Measurements from ENCODE around the gene SIGLEC11.

SIGLEC11 gene

GRCh38 chr19:49978324-49978723, 17.4 kb upstream of the SIGLEC11 start (continued):
- no peak for TF ChIP-seq POU6F1 (CRISPR knock-in tag; IDR thresholded peaks at IDR 0.05; ENCODE audit: borderline replicate concordance, low read depth)
- no peak for TF ChIP-seq TOX (CRISPR knock-in tag; IDR thresholded peaks at IDR 0.05; ENCODE audit: borderline replicate concordance)
- no peak for TF ChIP-seq PATZ1 (CRISPR knock-in tag; IDR thresholded peaks at IDR 0.05; ENCODE audit: borderline replicate concordance)
- TF ChIP-seq ARNTL (CRISPR knock-in tag; IDR thresholded peaks at IDR 0.05; ENCODE audit: borderline replicate concordance, low read depth) = no peak

GRCh38 chr19:49977881-49978280, 16.9 kb upstream of the SIGLEC11 start:
- no peak for ATAC-seq
- TF ChIP-seq CSDC2 (CRISPR knock-in tag; IDR thresholded peaks at IDR 0.05) = no peak
- TF ChIP-seq TSHZ2 (CRISPR knock-in tag; IDR thresholded peaks at IDR 0.05) = no peak
- TF ChIP-seq OSR1 (CRISPR knock-in tag; IDR thresholded peaks at IDR 0.05) = no peak
- no peak for TF ChIP-seq ZNF565 (CRISPR knock-in tag; conservative IDR thresholded peaks at IDR 0.05; ENCODE audit: low read depth)
- TF ChIP-seq POU6F1 (CRISPR knock-in tag; IDR thresholded peaks at IDR 0.05; ENCODE audit: borderline replicate concordance, low read depth) = no peak
- no peak for TF ChIP-seq BACH2 (CRISPR knock-in tag; IDR thresholded peaks at IDR 0.05; ENCODE audit: borderline replicate concordance)
- TF ChIP-seq ZC3H10 (CRISPR knock-in tag; IDR thresholded peaks at IDR 0.05) = no peak
- TF ChIP-seq ZNF70 (CRISPR knock-in tag; IDR thresholded peaks at IDR 0.05) = no peak
- no peak for TF ChIP-seq RARB (CRISPR knock-in tag; IDR thresholded peaks at IDR 0.05)
- no peak for TF ChIP-seq PPARA (CRISPR knock-in tag; IDR thresholded peaks at IDR 0.05; ENCODE audit: borderline replicate concordance)
- TF ChIP-seq CSRNP3 (CRISPR knock-in tag; IDR thresholded peaks at IDR 0.05) = no peak
- TF ChIP-seq TOX (CRISPR knock-in tag; IDR thresholded peaks at IDR 0.05; ENCODE audit: borderline replicate concordance) = no peak
- TF ChIP-seq GLIS3 (CRISPR knock-in tag; IDR thresholded peaks at IDR 0.05) = no peak
- no peak for TF ChIP-seq PATZ1 (CRISPR knock-in tag; IDR thresholded peaks at IDR 0.05; ENCODE audit: borderline replicate concordance)

GRCh38 chr19:49977076-49977475, 16.1 kb upstream of the SIGLEC11 start:
- no peak for ATAC-seq
- no peak for TF ChIP-seq ZNF565 (CRISPR knock-in tag; conservative IDR thresholded peaks at IDR 0.05; ENCODE audit: low read depth)
- TF ChIP-seq ZFP3 (CRISPR knock-in tag; IDR thresholded peaks at IDR 0.05) = no peak
- TF ChIP-seq BACH2 (CRISPR knock-in tag; IDR thresholded peaks at IDR 0.05; ENCODE audit: borderline replicate concordance) = no peak
- no peak for TF ChIP-seq CSRNP3 (CRISPR knock-in tag; IDR thresholded peaks at IDR 0.05)
- no peak for TF ChIP-seq CSDC2 (CRISPR knock-in tag; IDR thresholded peaks at IDR 0.05)
- TF ChIP-seq TCF4 (CRISPR knock-in tag; IDR thresholded peaks at IDR 0.05; ENCODE audit: borderline replicate concordance) = no peak
- no peak for TF ChIP-seq ZFP30 (CRISPR knock-in tag; IDR thresholded peaks at IDR 0.05)
- TF ChIP-seq TOX (CRISPR knock-in tag; IDR thresholded peaks at IDR 0.05; ENCODE audit: borderline replicate concordance) = no peak
- TF ChIP-seq POU6F1 (CRISPR knock-in tag; IDR thresholded peaks at IDR 0.05; ENCODE audit: borderline replicate concordance, low read depth) = no peak
- no peak for TF ChIP-seq SNAI2 (CRISPR knock-in tag; IDR thresholded peaks at IDR 0.05)
- TF ChIP-seq ZNF70 (CRISPR knock-in tag; IDR thresholded peaks at IDR 0.05) = no peak
- TF ChIP-seq PPARA (CRISPR knock-in tag; IDR thresholded peaks at IDR 0.05; ENCODE audit: borderline replicate concordance) = no peak
- TF ChIP-seq PATZ1 (CRISPR knock-in tag; IDR thresholded peaks at IDR 0.05; ENCODE audit: borderline replicate concordance) = no peak
- TF ChIP-seq GLIS3 (CRISPR knock-in tag; IDR thresholded peaks at IDR 0.05) = no peak
